Measurements from ENCODE around the gene TARM1.

Gene TARM1

DNA sequence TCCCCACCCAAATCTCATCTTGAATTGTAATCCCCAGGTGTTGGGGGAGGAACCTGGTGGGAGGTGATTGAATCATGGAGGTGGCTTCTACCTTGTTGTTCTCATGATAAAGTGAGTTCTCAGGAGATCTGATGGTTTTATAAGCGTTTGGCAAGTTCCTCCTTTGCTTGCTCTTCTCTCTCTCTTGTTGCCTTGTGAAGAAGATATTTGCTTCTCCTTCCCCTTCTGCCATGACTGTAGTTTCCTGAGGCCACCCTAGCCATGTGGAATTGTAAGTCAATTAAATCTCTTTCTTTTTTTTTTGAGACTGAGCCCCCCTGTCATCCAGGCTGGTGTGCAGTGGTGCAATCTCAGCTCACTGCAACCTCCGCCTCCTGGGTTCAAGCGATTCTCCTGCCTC, 51.9 kb downstream of the TARM1 start:
- no peak for DNase-seq (ENCODE audit: insufficient read length, low spot score)
- TF ChIP-seq CTCF (IDR thresholded peaks at IDR 0.05; ENCODE audit: insufficient read depth, missing control alignments): no peak
- FAIRE-seq: no peak

- DNase-seq (ENCODE audit: insufficient read length, low spot score) (no peak), FAIRE-seq (no peak)
- no peak for TF ChIP-seq CTCF (IDR thresholded peaks at IDR 0.05; ENCODE audit: insufficient read depth, missing control alignments)
Measured at GRCh38 chr19:54026656-54027055, 54.5 kb downstream of the TARM1 start.

DNA sequence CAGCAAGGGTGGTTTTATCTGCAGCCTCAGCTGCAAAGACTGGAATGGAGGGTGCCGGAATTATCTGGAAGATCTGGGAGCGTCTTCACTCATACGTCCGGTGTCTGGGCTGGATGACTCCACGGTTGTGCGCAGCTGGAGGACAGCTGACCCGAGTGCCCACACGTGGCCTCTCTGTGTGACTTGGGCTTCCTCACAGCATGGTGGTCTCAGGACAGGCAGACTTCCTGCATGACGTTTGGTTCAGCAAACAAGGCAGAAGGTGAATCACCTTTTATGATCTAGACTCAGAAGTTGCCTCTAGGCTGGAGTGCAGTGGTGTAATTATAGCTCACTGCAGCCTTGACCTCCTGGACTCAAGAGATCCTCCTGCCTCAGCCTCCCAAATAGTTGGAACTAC, 56.5 kb downstream of the TARM1 start:
- FAIRE-seq: no peak
- TF ChIP-seq CTCF (IDR thresholded peaks at IDR 0.05; ENCODE audit: insufficient read depth, missing control alignments): no peak
- no peak for DNase-seq (ENCODE audit: insufficient read length, low spot score)

GRCh38 chr19:54023191-54023590, 58.0 kb downstream of the TARM1 start:
- FAIRE-seq (no peak), DNase-seq (ENCODE audit: insufficient read length, low spot score) (no peak)
- no peak for TF ChIP-seq CTCF (IDR thresholded peaks at IDR 0.05; ENCODE audit: insufficient read depth, missing control alignments)

- no peak for TF ChIP-seq CTCF (IDR thresholded peaks at IDR 0.05; ENCODE audit: insufficient read depth, missing control alignments)
- FAIRE-seq (no peak), DNase-seq (ENCODE audit: insufficient read length, low spot score) (no peak)
Measured at GRCh38 chr19:54021932-54022331, 59.2 kb downstream of the TARM1 start.

DNA sequence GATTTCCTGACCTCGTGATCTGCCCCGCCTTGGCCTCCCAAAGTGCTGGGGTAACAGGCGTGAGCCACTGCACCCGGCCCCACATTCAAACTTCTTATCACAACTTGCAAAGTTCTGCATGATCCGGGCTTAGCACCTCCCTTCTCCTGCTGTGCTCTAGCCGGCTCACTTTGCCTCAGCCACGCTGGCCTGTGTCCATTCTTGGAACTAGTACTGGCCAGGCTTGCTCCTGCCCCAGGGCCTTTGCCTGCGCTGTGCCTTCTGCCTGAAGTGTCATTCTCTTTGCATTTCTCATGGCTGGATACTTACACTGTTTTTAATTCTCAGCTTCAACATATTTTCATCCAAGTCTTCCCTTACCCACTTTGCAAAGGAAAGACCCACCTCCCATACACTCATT, 59.8 kb downstream of the TARM1 start:
- no peak for TF ChIP-seq CTCF (IDR thresholded peaks at IDR 0.05; ENCODE audit: insufficient read depth, missing control alignments)
- no peak for FAIRE-seq
- no peak for DNase-seq (ENCODE audit: insufficient read length, low spot score)
